Inflammatory macrophage treated with lipopolysaccharide for 4 hours (primary cell): Measurements from ENCODE around the gene C2orf80.
"Not testable (repeated sequence)": the region's sequence is repeated elsewhere in the genome, so short reads cannot be mapped to it uniquely, and the experiment has no call there.

ENCODE experiments used
- DNase-seq: peaks from one replicate; pipeline ENCODE4 v3.0.0-alpha.2; 2020

The C2orf80 gene

DNA sequence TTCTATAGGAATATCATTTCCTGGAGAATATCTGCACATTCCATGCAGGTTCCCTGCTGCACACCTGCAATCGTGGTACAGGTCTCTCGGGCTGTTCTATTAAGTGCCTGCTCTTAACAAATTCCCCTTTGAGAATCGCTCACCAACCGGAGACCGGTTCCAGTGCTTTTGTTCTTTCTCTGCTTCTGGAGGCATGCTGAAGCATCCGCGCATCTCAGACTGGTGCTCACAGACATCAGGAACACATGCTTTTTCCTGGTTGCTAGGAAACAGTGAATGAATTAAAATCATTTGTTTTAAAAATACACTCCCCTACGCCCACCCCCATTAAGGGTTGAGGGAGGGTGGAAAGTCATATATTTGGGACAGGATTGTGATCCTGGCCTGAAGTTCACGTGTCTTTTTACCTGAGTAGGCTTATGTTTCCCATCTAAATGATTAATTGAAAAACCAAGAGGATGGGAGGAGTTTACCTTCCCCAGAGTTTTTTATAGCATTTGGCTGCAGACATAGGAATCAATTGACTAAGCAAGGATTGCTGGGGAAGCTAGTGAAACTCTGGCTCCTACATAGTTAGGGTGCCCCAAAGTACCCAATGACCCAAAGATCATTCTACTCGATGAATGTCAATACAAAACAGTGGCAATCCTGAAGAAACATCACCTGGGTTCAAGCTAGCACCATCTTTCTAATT, at the start of gene C2orf80:
TSS of gene C2orf80 (minus strand) at position 221 of the 694 bp plus-strand sequence. CDS start 3,044 bp downstream, outside the sequence.
- DNase-seq, result no peak

DNA sequence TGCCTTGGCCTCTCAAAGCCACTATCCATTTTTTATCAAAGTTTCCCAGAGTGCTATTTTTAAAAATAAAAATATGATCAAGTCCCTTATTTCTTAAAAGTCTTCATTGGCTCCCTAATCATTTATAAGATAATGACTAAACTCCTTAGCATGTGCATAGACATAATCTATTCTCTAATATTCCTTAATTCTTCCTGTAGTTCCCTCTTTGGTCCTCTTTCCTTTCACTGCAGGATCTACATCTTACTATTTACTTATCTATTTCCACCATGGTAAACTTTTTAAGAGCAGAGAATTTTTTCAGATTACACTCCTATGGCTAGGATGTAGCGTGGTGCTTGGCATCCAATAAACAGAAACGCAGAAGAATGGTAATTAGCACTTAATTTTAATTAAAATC, 46.0 kb upstream of the C2orf80 start:
- DNase-seq, result no peak

DNA sequence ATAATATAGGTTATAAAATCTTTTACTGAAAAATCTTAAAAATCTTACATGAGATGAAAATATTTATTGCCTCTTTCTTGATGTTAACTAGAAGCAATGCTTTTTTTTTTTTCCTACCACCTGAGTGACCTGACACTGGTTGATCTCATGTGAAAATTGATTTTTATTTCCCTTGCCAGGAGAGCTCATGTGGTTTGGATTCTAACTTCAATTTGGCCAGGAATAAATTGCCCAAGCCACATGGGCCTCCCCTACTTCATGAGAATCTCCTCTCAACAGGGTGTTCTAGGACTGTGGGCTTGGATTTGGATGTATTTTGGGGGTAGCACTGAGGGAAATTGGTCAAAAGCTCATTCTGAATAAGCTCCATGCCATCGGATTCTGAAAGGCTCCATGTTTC, 45.0 kb upstream of the C2orf80 start:
- DNase-seq, result no peak

DNA sequence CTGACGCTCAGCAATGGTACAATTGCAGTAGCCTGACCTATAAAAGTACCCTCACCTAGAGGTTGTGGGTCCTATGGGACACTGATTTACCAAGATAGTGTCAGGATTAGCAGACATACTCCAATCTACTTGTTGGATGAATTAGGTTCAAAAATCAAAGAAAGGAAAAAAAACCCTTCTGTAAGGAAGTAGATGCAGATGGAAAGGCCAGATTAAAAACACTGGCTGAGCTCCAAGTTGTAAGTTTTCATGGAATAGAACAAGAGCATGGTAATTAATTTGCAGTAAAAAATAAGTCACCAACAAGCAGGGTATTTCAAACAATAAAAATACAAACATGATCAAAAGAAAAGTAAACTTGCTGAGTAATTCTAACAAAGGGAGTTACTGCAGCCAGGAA, 38.6 kb upstream of the C2orf80 start:
- no peak for DNase-seq

DNA sequence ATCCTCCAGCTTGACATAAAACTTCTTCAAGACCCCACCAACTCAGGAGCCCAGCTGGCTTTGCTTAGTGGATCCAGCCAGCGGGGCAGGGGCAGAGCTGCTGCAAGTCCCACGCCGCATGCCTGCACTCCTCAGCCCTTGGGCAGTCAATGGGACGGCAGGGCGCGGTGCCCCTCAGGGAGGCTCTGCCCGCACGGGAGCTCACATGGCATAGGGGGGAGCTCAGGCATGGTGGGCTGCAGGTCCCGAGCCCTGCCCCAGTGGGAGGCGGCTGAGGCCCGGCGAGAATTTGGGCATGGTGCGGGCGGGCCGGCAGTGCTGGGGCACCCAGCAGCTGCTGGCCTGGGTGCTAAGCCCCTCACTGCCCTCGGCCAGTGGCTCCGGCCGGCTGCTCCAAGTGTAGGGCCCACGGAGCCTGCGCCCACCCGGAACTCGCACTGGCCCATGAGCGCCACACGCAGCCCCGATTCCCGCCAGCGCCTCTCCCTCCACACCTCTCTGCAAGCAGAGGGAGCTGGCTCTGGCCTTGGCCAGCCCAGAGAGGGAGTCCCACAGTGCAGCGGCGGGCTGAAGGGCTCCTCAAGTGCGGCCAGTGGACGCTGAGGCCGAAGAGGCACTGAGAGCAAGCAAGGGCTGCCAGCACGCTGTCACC, 37.9 kb upstream of the C2orf80 start:
- DNase-seq, result no peak

DNA sequence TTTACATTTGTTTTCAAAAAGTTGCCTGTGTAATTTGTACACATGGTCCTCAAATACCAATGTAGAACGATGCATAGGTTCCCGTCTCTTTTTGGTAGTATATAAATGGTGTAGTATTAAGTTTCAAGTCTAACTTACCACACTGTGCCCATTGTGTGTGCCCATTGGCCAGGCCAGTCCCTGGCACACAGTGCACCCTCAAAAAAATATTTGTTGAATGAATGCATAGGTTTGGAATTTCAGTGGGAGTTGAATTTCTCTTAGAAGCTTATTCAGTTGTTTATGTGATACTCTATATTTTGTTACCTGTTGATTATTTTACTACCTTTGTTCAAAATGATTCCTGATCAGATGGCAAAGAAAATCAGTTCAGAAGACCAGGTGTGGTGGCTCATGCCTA, 35.0 kb upstream of the C2orf80 start:
- no peak for DNase-seq

DNA sequence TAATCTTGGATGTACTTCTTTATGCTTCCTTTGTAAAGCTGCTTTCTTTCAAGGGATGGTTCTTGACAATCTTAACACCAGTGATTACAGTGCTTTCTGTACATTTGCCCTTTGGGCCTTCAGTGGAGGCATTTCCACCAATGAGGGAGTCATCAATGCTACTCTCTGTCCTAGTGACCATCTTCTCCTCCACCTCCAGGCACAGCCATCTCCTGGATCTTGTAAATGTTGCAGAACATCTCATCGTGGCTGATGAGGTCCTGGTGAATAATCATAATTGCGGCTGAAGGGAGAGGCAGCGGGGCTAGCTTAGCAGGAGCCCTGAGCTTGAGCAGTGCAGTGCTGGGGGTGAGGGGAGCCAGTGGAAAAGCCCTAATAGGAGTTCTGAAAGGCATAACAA, 32.5 kb upstream of the C2orf80 start:
- DNase-seq, result no peak

DNA sequence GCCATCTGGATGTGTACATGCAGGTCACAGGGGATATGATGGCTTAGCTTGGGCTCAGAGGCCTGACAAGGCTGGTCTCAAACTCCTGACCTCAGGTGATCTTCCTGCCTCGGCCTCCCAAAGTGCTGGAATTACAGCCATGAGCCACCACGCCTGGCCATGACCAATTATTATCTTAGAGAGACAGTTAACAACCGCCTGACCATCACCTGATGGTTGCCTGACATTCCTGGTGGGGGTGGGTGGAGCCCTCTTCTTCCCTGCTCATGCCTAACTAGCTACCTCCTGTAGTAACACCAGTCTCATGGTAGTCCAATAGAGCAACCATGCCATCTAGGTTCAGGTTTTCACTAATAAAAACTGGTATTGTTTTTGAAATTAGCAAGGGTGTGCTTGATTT, 32.0 kb upstream of the C2orf80 start:
- DNase-seq, result not testable (repeated sequence)

DNA sequence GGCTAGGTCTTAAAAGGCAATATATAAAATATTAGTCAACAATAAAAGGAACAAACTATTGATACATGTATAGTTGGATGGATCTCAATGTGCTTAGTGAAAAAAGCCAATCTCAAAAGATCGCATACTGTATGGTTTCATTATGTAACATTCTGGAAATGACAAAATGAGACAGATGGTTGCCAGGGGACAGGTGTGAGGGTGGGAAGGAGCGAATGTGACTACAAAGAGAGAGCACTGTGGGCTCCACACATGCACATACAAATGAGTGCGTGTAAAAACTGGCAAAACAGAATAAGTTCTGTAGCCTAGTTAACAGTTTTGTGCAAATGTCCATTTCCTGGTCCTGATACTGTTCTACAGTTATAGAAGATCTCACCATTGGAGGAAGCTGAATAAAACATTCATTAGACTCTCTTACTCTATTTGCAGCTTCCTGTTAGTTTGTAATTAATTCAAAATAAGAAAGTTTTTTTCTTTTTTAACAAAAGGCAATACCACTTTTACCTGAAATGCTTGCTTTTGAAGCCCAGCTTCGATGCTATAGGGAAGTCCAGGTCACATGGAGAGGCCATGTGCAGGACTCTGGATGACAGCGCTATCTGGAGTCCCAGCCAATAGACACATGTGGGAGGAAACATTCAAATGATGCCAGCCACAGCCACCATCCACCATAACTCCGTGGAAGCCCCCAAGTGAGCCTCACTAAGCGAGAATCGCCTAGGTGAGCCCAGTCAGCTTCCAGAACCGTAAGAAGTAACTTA, 21.0 kb upstream of the C2orf80 start:
- no peak for DNase-seq

DNA sequence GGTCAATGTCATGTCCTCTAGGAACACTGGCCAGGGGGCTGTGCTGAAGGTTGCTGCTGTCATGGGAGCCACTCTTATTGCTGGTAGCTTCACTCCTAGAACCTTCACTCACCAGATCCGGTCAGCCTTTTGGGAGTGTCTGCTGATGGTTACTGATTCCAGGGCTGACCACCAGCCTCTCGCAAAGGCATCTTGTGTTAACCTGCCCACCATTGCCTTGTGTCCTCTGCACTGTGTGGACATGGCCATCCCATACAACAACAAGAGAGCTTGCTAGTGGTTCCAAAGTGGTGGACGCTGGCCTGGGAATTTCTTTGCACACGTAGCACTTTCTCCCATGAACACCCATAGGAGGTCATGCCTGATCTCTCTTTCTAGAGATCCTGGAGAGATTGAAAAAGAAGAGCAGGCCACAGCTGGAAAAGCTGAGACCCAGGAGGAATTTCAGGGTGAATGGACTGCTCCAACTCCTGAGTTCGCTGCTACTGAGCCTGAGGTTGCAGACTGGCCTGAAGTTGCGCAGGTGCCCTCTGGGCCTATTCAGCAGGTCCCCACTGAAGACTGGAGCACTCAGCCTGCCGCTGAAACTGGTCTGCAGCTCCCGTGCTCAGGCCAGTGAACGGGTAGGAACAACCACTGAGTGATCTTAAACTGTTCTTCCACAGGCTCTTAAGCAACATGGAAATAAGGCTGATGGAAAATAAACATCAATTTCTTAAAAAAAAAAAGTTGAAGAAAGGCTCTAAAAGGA, 18.7 kb upstream of the C2orf80 start:
- no peak for DNase-seq

DNA sequence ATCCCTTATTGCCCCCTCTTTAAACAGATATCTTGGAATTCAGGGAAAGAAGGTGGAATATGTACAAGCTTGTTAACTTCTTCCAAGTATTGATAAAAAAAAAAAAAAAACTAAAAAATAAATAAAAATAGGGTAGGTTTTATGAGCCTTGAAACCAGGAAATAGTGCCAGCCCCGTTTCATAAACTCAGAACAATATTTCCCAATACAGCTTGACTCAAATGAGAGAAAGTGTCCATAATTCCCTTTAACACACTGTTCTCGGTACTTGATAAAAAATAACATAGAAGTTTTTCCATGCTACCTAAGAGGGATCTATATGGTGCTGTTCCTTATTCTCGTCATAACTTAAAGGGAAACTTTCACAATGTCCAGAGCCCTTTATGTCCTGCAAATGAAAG, 17.9 kb upstream of the C2orf80 start:
- peak; percentile 16 for DNase-seq

DNA sequence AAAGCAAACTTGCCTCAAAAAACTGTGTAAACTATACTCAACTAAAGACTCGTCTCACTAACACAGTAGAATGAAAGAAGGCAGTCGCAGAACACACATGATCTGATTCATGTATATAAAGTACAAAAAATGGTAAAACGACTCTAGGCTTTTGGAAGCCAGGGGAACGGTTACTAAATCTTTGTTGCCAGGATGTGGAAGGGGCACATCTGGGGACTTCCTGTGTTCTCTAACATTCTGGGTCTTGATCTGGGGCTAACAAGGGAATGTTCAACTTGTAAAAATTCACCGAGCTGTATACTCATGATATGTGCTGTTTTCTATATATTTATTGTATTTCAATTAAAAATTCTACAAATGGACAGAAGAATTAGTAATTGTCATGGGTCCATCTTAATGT, 14.3 kb upstream of the C2orf80 start:
- DNase-seq, result no peak

DNA sequence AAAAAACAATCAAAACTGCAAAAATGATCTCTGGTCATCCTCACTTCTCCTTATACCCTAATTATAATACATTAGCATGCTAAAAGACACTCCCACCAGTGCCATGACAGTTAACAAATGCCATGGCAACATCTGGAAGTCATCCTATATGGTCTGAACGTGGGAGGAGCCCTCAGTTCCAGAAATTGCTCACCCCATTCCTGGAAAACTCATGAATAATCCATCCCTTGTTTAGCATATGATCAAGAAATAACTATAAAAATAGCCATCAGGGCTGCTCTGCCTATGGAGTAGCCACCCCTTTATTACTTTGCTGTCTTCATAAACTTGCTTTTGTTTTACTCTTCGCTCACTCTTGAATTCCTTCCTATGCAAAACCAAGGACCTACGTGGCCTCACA, 5.7 kb upstream of the C2orf80 start:
- DNase-seq, result no peak

DNA sequence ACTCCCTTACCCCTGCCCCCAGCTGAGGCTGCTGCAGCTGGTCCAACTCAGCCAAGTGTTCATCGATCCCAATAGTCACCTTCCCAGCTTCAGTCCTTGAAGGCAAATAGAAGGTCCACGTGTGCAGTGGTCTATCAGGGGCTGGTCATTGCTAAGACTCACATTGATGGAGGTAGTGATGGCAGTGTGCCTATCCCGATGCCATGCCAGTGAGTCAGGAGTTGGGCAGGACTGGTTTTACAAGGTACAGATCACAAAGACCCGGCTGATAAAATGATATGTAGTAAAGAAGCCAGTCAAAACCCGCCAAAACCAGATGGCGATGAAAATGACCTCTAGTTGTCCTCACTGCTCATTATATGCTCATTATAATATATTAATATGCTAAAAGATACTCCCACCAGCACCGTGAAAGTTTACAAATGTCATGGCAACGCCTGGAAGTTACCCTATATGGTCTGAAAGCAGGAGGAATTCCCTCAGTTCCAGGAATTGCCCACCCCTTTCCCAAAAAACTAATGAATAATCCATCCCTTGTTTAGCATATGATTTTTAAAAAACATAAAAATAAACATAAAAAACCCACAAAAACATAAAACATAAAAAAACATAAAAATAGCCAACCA, 2.9 kb upstream of the C2orf80 start:
- no peak for DNase-seq

DNA sequence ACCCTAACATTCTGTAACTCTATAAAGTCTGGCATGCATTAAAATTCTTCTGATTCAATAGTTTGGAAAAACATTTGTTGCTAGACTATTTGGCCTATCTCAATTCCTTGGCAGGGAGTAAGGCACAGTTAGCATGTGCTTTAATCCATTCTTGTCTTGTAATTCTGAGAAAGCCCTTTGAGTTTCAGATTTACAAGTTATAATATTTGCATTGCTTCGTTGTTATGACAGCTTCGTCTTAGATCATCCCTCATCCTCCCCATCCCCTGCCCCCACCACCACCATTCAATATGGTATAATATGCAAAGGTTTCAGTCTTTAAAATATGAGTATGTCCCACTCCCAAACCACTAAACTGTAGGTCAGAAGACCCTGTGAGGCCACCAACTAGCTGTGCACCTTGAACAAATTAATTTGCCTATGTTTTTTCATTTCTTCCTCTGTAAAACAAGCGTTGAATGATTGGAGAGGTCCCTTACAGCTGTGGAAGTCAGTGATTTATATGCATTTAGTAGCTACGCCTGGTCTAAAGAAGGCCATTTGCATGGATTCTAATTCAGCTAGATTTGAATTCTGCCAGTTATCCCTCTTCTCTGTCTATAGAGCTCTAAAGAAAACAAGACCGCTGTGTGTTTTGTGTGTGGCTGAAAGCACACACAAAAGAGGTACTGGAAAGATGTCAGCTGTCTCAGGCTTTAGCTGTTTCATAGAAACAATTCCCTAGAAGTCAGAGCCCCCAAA, 591 bp downstream of the C2orf80 start:
- no peak for DNase-seq

DNA sequence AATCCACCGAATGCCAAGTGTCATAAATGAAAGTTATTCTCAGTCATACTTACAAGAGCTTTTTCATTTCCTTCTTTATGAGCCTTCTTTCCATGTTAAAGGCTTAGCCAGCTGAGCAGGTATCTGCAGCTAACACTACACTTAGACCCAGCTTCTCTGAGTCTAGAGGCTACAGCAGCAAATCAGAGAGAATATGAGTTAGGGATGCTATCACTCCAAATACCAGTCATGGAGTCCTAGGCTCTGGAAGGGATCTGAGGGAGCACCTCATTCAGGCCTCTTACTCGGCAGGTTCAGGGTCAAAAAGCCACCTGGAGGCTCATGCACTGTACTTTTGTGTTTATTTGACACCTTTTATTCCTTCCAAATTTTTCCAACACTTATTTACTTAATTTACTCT, 2.9 kb downstream of the C2orf80 start:
- no peak for DNase-seq

DNA sequence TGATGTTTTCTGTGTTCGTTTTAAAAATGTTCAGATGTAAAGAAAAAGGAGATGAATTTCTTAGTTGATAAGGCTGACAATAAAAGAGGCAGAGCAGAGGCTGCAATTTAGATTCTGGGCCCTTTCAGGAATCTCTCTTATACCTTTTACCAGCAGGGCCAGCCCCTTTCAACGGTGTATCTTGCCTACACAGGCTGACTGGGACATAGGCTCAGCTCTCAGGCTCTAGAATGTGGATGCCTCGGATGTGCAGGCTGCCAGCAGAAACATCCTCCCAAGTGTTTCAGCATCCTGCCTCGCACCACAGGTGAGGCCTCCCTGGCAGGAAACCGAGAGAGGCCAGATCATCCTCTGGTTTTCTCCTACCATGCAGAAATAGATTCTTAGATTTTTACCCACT, 3.4 kb downstream of the C2orf80 start:
- DNase-seq, result no peak

DNA sequence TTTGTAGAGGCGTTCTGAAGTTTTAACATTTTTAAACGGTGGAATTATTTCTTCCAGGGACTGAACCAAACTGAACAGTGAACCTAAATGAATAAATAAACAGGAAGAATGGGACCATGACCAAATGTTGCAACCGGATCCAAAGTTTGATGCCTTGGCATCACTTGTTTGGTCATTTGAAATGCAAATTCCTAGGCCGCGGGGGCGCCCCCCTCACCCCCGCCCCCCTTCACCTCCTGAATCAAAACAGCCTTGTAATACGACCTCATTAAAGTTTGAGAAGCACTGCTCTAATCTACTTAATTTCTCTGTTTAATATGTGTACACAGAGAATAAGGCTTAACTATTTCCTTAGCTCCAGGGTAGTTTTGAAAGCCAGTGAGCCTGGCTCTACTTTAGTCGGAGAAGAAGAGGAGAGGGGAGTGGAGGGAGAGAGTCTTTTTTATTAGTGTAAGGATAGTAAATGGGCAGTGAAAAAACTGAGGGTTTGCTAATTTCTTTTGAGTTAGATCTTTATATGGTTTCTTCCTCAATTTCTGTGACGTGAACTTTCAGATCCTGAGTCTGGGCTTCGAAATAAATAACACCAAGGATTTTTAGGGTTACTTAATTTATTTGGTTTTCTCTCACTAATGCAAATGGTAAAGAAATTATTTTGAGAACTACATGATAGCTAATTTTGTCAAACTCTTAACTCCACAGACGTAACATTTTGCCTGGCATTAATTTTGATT, 5.7 kb downstream of the C2orf80 start:
- DNase-seq, result peak; percentile 25

DNA sequence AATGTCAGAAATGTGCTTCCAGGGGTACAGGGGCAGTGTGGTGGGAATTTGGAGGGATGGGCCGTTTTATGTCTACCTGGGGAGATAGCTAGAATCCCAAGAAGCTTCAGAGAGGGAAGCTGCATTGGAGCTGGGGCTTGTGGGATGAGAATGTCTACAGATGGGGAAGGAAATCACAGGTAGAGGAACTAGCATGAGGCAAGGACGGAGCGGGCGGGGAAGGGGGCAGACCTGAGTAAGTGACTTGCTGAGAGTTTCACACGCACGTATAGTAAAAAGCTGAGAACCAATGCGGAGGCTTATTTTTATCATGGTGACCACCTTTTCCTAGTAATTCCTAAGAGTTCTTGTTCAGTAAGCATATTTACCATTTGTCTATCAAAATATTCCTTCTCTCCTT, 6.3 kb downstream of the C2orf80 start:
- DNase-seq, result no peak

DNA sequence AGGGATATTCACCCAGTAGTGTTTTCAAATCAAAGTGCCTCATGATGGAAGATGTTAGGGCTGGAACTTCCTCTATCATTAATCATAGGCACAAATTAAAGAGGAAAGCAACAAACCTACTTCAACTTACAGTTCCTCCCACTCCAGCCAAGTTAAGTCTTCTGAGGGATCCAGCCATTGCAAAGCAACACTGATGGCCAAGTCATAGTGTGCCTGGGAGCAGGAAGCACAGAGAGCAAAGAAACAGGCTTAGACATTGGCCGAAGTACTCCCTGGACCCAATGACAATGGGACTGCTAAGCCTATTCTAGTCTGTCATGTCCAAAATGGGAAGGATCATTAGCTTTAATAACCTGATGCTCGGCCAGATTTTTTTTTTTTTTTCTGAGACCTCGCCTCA, 7.0 kb downstream of the C2orf80 start:
- DNase-seq, result peak; percentile 15

DNA sequence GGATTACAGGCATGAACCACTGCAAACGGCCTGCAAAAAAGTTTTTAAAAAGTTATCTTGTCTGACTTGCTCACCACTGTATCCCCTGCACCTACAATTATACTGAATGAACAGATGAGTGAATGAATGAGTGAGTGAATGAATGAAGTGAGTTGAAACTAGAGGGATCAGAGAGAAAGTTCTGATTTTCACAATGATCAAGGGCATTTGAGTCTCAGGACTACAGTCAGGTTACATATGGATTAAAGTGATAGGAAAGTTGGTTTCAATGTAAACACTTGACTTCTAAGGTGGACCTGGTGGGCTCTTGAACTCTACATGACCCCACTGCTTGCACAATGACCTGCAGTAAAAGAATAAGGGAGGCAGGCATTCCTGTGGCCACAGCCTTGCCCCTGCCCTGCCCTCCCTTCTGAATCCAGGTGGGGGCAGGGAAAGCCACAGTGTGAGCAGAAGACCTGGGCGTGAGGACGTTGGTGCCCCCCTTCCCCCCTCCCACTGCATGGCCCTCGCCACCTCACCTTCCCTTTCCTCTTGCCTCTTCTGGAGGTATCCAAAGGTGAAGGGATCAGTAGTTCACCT, 10.7 kb downstream of the C2orf80 start:
- DNase-seq, result no peak
